ENCODE data around the gene NRXN2.

Gene NRXN2

DNA sequence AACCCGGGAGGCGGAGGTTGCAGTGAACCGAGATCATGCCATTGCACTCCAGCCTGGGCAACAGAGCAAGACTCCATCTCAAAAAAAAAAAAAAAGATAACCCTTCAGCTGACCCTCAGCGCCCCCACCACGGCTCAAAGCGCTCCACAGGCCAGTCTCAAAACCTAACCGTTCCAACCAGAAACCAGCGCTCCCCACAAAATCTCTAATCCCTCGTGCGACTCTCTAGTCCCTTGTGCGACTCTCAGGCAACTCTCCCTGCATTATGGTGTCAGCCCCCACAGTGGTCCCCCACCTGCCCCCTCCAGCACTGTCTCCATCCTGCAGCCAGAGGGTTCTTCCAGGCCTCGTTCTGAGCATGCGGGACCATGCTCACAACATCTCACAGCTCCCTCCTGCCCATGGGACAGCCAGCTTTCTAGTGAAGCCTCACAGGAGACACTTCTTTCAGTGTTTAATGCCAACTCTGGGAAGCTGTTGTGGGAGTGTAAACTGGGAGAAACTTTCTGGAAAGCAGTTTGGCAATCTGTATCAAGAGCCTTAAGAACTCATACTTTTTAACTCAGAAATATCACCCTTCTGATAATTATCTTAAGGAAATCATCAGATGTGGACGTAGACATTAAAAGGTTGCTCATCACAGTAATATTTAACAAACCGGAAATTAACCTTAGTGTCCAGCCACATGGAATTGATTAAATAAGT, 25.1 kb upstream of the NRXN2 start:
- TF ChIP-seq, protein P1, sequence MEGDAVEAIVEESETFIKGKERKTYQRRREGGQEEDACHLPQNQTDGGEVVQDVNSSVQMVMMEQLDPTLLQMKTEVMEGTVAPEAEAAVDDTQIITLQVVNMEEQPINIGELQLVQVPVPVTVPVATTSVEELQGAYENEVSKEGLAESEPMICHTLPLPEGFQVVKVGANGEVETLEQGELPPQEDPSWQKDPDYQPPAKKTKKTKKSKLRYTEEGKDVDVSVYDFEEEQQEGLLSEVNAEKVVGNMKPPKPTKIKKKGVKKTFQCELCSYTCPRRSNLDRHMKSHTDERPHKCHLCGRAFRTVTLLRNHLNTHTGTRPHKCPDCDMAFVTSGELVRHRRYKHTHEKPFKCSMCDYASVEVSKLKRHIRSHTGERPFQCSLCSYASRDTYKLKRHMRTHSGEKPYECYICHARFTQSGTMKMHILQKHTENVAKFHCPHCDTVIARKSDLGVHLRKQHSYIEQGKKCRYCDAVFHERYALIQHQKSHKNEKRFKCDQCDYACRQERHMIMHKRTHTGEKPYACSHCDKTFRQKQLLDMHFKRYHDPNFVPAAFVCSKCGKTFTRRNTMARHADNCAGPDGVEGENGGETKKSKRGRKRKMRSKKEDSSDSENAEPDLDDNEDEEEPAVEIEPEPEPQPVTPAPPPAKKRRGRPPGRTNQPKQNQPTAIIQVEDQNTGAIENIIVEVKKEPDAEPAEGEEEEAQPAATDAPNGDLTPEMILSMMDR (IDR thresholded peaks at IDR 0.05; ENCODE audit: low read depth, low read length, missing control alignments) = no peak
- peak; percentile 41 for DNase-seq (ENCODE audit: extremely low read depth, low read depth)
- H3K4me3 ChIP-seq (replicated peaks; ENCODE audit: low read depth, low read length) = no peak overlapping the region

DNA sequence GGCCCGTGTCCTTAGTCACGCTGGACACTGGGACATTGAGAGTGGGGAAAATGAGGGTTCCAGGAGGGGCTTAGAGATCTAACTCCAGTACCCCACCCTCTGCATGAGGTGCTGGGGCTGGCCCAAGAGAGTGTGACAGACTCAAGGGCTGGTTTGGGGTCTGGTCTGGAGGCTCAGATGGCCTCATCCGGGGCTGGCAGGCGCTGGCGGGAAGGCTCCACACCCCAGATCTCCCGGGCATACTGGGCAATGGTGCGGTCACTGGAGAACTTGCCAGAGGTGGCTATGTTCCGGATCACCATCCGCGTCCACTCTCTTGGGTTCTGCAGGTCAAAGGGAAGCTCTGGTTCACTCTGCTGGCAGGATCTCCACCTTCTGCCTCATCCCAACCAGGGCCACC, 23.5 kb upstream of the NRXN2 start:
- DNase-seq (ENCODE audit: extremely low read depth, low read depth) = no peak
- TF ChIP-seq, protein P1 (IDR thresholded peaks at IDR 0.05; ENCODE audit: low read depth, low read length, missing control alignments) = no peak

DNA sequence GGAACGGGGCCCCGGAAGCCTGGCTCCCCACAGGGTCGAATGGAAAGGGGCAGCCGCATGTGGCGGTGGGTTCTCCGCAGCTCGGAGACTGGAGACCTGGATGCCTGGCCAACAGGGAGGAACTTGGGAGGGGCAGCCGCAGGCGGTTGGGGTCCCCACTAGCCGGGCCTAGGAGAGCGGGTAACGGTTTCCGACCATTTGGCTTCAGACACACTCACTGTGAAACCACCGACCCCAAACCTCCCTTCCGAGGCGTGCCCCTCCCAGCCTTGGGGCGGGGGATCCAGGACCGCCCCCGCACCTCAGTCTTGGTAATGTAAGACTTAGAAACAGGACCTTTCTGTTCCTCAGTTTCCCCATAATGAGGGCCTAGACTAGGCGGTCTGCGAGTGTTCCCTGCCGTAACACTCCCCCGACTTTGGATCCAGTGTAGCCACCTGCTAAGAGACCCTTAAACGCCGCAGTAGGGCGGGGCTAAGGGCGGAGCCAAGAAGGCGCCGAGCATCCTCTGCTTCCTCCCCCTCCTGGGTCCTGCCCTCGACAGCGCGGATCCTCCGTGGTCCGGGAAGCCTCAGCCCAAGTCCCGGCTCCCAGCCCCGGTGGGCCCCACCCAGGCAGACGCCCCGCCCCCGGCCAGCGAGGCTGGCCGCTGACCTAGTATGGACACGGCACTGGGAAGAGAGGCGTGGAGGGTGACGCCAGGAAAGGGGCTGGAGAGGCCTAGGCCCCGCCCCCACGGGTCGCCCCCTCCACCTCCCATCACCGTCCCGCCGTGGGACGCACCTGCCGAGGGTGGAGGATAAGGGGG, 22.7 kb upstream of the NRXN2 start:
- H3K4me3 ChIP-seq (replicated peaks; ENCODE audit: low read depth, low read length) = 0 out of 2 replicates have a peak overlapping the region, but pooled peaks have one; percentile 11
- TF ChIP-seq, protein P1 (IDR thresholded peaks at IDR 0.05; ENCODE audit: low read depth, low read length, missing control alignments) = no peak
- DNase-seq (ENCODE audit: extremely low read depth, low read depth) = no peak

More for the DNA sequence above, 23.5 kb upstream of the NRXN2 start:
- H3K4me3 ChIP-seq (replicated peaks; ENCODE audit: low read depth, low read length) = no peak overlapping the region

DNA sequence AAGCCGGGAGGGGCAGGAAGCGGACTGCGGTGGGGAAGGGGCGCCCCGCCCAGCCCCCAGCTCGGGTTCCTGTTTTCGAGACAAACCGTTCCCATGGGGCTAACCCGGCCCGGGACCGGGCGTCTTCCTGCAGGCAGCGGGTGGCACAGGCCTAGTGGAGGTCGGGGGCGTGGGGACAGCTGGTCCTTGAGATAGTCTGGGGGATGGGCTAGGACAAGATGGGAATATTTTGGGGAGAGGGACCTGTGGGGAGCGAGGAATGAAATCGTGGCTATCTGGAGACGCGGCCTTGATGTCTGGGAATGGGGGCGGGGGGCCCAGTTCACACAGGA, 22.2 kb upstream of the NRXN2 start:
- 0 out of 2 replicates have a peak overlapping the region, but pooled peaks have one; percentile 11 for H3K4me3 ChIP-seq (replicated peaks; ENCODE audit: low read depth, low read length)
- TF ChIP-seq, protein P1 (IDR thresholded peaks at IDR 0.05; ENCODE audit: low read depth, low read length, missing control alignments) = no peak
- no peak for DNase-seq (ENCODE audit: extremely low read depth, low read depth)

DNA sequence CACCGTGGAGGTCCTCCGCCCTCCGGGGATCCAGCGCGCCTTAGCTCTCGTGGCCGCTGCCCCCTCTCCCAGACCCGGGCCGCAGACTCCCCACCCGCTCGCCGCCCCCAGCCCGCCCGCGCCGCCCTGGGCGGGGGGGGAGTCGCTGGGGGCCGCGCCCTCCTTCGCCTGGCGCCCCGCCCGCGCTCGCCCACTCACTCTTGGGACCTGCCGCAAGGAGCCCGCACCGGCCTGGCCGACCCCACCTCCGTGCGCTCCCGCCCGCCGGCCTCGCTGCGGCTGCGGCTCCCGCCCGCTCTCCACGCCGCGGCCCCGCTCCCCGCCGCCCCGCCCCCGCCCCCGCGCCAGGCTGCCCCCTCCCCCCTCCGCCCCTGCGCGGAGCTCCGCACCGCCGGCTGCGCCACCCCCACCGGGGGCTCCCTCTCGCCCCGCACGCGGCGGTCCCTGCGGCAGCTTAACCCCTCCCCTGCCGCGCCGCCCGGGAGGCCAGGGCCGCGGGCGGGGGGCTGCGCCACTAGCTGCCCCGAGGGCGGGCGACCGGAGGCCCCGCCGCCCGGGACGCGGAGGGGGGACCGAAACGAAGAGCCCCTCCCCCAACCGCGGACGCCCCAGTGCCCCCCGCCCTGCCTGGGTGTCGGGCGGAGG, 21.7 kb upstream of the NRXN2 start:
- H3K4me3 ChIP-seq (replicated peaks; ENCODE audit: low read depth, low read length) = 0 out of 2 replicates have a peak overlapping the region, but pooled peaks have one; percentile 11
- TF ChIP-seq, protein P1 (IDR thresholded peaks at IDR 0.05; ENCODE audit: low read depth, low read length, missing control alignments) = no peak
- no peak for DNase-seq (ENCODE audit: extremely low read depth, low read depth)

DNA sequence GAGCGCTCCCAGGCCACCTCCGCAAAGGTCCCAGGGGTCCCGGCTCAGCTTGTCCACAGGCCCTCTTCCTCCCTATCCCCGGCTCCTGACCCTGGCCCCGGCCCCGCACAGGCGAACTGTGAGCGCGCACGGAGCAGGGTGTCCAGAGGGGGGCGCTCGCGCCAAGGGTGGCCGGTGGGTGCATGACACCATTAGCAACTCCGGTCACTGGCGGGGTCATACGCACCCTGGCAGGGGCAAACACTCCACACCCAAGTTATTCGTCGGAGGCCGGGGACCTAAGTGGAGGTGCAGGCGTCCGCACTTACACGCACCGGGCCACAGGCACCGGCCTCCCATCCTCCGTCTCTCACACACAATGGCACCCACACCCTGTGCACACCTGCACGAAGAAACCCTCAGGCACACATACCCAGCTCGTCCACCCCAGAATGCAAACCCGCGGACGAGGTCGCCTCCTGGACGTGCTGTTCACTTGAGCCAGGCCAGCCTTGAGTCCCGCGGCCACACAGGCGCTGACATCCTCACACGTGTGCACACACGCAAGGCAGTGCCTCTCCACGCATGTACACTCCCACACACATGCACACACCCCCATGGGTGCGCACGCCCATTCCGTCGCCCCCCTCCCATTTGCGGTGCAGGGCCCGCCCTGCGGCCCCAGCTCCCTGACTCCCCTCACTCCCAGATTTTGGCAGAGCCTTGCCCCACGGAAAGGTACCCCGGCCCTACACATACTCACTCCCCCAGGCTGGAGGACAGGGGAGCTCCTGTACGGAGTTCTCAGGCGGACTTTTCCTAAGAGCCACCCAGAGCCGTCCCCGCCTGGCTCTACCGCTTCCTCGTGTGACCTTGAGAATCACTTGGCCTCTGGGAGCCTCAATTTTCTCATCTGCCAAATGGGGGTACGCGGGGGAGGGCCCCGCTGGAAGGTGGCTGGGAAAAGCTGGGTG, 20.9 kb upstream of the NRXN2 start, which contains the start of gene RASGRP2:
Gene RASGRP2 (minus strand): TSS at position 552 of the 953 bp plus-strand sequence. CDS start 1,276 bp downstream, outside the sequence.
- TF ChIP-seq, protein P1 (IDR thresholded peaks at IDR 0.05; ENCODE audit: low read depth, low read length, missing control alignments) = peak; percentile 59
- no peak for DNase-seq (ENCODE audit: extremely low read depth, low read depth)
- 0 out of 2 replicates have a peak within 1 kb of the TSS, but pooled peaks have one; percentile 11 for H3K4me3 ChIP-seq (replicated peaks; ENCODE audit: low read depth, low read length)

Data from HFF-Myc (cell line).